Psoas muscle (tissue), 8 donors: ENCODE data around the gene MTTP. TPM values are rescaled to one million over a fixed set of nuclear protein-coding genes. Genes with fewer than 3 reads are reported as not detected.
A peak's percentile ranks its signal among the peaks of the same experiment; 100 is the strongest.

Experiments used
- ATAC-seq, 4 donors: fragments of 200-7000 bp; cut with Tn5 transposase; one replicate each; pipeline ENCODE4 v1.9.1; 2020; ENCODE audit warnings: moderate library complexity in 3 of 4, mild to moderate bottlenecking in 2 of 4
- DNase-seq, 2 donors: peaks; one replicate each; pipeline ENCODE4 v3.0.0-alpha.2; 2020
- H3K27ac ChIP-seq: fragments of 200-600 bp; one replicate; pipeline ENCODE4 v1.8.0; 2022
- H3K27me3 ChIP-seq, 3 donors: fragments of 200-600 bp in 1 of 3; one replicate each; pipeline versions ENCODE4 v1.6.1 to v1.8.0; 2013 to 2022; ENCODE audit warnings: low read length in 2 of 3, mild to moderate bottlenecking in 2 of 3, moderate library complexity in 1 of 3; ENCODE audit not compliant: insufficient read depth in 3 of 3
- H3K36me3 ChIP-seq, 2 donors: fragments of 200-600 bp in 1 of 2; one replicate each; pipeline versions ENCODE4 v1.6.1 to v1.8.0; 2013 to 2022; ENCODE audit warnings: low read depth in 1 of 2, mild to moderate bottlenecking in 1 of 2, moderate library complexity in 1 of 2; ENCODE audit not compliant: insufficient read depth in 1 of 2
- H3K4me1 ChIP-seq: fragments of 200-600 bp; one replicate; pipeline ENCODE4 v1.8.0; 2022
- H3K4me3 ChIP-seq: fragments of 200-600 bp; one replicate; pipeline ENCODE4 v1.8.0; 2022; ENCODE audit warnings: mild to moderate bottlenecking
- H3K9me3 ChIP-seq: fragments of 200-600 bp; one replicate; pipeline ENCODE4 v1.8.0; 2022
- CTCF ChIP-seq: fragments of 200-600 bp; IDR thresholded peaks from one replicate; pipeline ENCODE4 v1.8.0; 2022; ENCODE audit warnings: antibody characterized with exemption
- WGBS, 3 donors: extraction: QIAGEN DNeasy Blood & Tissue Kit; methylation state at CpG; one replicate each; pipeline versions ENCODE4 v1.1.6 to v1.1.7; 2013; 5-methylcytosine and 5-hydroxymethylcytosine counted together
- intact Hi-C, 2 donors: fragments of 100-400 bp; cut with DNase I; formaldehyde crosslinking; loops; one replicate each; pipeline versions ENCODE4 v1.11.0 to v1.14.2; 2022
- polyA plus RNA-seq, 3 donors: library from polyadenylated mRNA; stranded (reverse); fragments of 200-250 nt; gene quantifications; one replicate each; pipeline ENCODE4 v1.2.3, GENCODE V29; 2013
- total RNA-seq, 4 donors: library from RNA; stranded (reverse); fragmentation: NEBNext Ultra II Directional in 2 of 4; extraction: Animal tissue kit (Norgen Biotek cat#: 25700) in 2 of 4; gene quantifications; one replicate each; pipeline versions ENCODE4 v1.2.1 to v1.2.4, GENCODE V29; 2021 to 2023
- donor health status: healthy with polysubstance abuse.
- donor health status: DM: no; HTN: no; CAD: no; lungs with moderate emphysema.
- donor health status: Bipolar disorder and iron deficiency.
- donor health status: healthy.
- donor health status: DM: yes; HTN: yes; CAD: no.
- donor health status: DM: no; HTN: no; CAD: no.
- donor health status: DM: no; HTN: no; CAD: no.
- donor health status: DM: yes; HTN: yes; CAD: no.

Gene MTTP
- total and polyA plus RNA-seq, 7 donors, result 0.04 to 0.99 (median 0.28) TPM

GRCh38 chr4:99563310-99564186 is 11.1 kb upstream of the MTTP start, which contains the start of gene TRMT10A:
Gene TRMT10A (minus strand): TSS chr4:99564039. CDS start chr4:99559338, 4,701 bp downstream.
- no peaks in the 10 kb centered on the region for H3K9me3 ChIP-seq
- no peaks in the 10 kb centered on the region for H3K27me3 ChIP-seq

GRCh38 chr4:99564921-99565320 is 9.7 kb upstream of the MTTP start:
- DNase-seq (no peak), ATAC-seq (peak; percentile 50 to 71 (median 66))
- Histone ChIP-seq H3K4me3 (peak overlapping the region; percentile 85), H3K9me3 (no peaks in the 10 kb centered on the region), H3K36me3 (no peaks in the 10 kb centered on the region), H3K27ac (peak overlapping the region; percentile 91), H3K27me3 (no peaks in the 10 kb centered on the region), H3K4me1 (peaks cover 21% of the 10 kb centered on the region)
- intact Hi-C loops, result loop anchor here (1.0 to 5.0 kb wide), 5 partner anchors 80 to 382 kb away; partner anchors contain the start of genes DNAJB14 (in 1 of the 2) and LAMTOR3 (in 1 of the 2)
- no peak for TF ChIP-seq CTCF

More at GRCh38 chr4:99563310-99564186, 11.1 kb upstream of the MTTP start, which contains the start of gene TRMT10A:
- WGBS, 3 donors, result 0% methylated on average over 48 of the region's 48 CpGs
- Histone ChIP-seq H3K36me3 (peaks cover 0 to 5% of the 10 kb centered on the region in 2 donors), H3K4me1 (peaks cover 21% of the 10 kb centered on the region), H3K4me3 (peak within 1 kb of the TSS; percentile 85), H3K27ac (peak within 1 kb of the TSS; percentile 91)
- DNase-seq, result peak; percentile 98 to 99
- ATAC-seq, result peak; percentile 89 to 95 (median 91)
- TF ChIP-seq CTCF, result no peak
- intact Hi-C loops, result loop anchor here (2.0 to 5.0 kb wide), 4 partner anchors 81 to 384 kb away; partner anchors contain the start of genes DNAJB14 (in 1 of the 2) and LAMTOR3 (in 1 of the 2)

GRCh38 chr4:99571883-99572282 is 2.7 kb upstream of the MTTP start:
- no peak overlapping the region for H3K27ac ChIP-seq
- H3K4me3 ChIP-seq, result no peak overlapping the region
- ATAC-seq (no peak), DNase-seq (no peak)
- H3K9me3 ChIP-seq, result no peaks in the 10 kb centered on the region
- intact Hi-C loops, result loop anchor here in 1 of 2 donors (5.0 kb wide), 2 partner anchors 35 to 50 kb away; no protein-coding TSS in a partner anchor
- TF ChIP-seq CTCF, result no peak
- H3K36me3 ChIP-seq, result no peaks in the 10 kb centered on the region
- no peaks in the 10 kb centered on the region for H3K27me3 ChIP-seq
- H3K4me1 ChIP-seq, result peaks cover 21% of the 10 kb centered on the region
- 61 to 69% (median 63%) methylated on average over 1 of the region's 1 CpG for WGBS, 3 donors

- 55 to 71% (median 61%) methylated on average over 6 of the region's 6 CpGs for WGBS, 3 donors
- no peaks in the 10 kb centered on the region for H3K27me3 ChIP-seq
- intact Hi-C loops, result loop anchor here in 1 of 2 donors (5.0 kb wide), 2 partner anchors 35 to 50 kb away; no protein-coding TSS in a partner anchor
- TF ChIP-seq CTCF, result no peak
- no peaks in the 10 kb centered on the region for H3K36me3 ChIP-seq
- peak overlapping the region; percentile 17 for H3K4me3 ChIP-seq
- DNase-seq, result no peak
- H3K27ac ChIP-seq, result peak overlapping the region; percentile 57
- no peaks in the 10 kb centered on the region for H3K9me3 ChIP-seq
- ATAC-seq, result peak in 3 of 4 donors; percentile 52 to 75 (median 56)
- H3K4me1 ChIP-seq, result peaks cover 17% of the 10 kb centered on the region
Measured at GRCh38 chr4:99572527-99573240, 1.9 kb upstream of the MTTP start.
